Uterus (tissue), 4 donors: ENCODE results near the gene TCF12. TPM values are rescaled to one million over a fixed set of nuclear protein-coding genes. Genes with fewer than 3 reads are reported as not detected.

Experiments
- DNase-seq, 2 donors: peaks; one replicate each; pipeline ENCODE4 v3.0.0-alpha.2; 2019 to 2020
- H3K27ac ChIP-seq, 2 donors: fragments of 200-600 bp; sonication (generic); 1 replicate in 1 of 2; 2 replicates in 1 of 2; pipeline ENCODE4 v1.5.1; 2016 to 2018
- H3K27me3 ChIP-seq, 2 donors: fragments of 200-600 bp; sonication (generic); one replicate each; pipeline ENCODE4 v1.5.1; 2018 to 2019; ENCODE audit warnings: control low read depth in 1 of 2
- H3K36me3 ChIP-seq, 2 donors: fragments of 200-600 bp; sonication (generic); one replicate each; pipeline ENCODE4 v1.5.1; 2019; ENCODE audit warnings: control low read depth in 1 of 2
- H3K4me1 ChIP-seq, 2 donors: fragments of 200-600 bp; sonication (generic); one replicate each; pipeline ENCODE4 v1.5.1; 2018 to 2019; ENCODE audit warnings: control low read depth in 1 of 2
- H3K4me3 ChIP-seq, 2 donors: fragments of 200-600 bp; sonication (generic); 1 replicate in 1 of 2; 2 replicates in 1 of 2; pipeline ENCODE4 v1.5.1; 2018 to 2019; ENCODE audit warnings: mild to moderate bottlenecking in 1 of 2
- H3K9me3 ChIP-seq, 2 donors: fragments of 200-600 bp; sonication (generic); one replicate each; pipeline ENCODE4 v1.5.1; 2019; ENCODE audit warnings: control low read depth in 1 of 2
- CTCF ChIP-seq, 4 experiments: fragments of 200-600 bp in 2 of 4; fragments of 450-650 bp in 2 of 4; sonication (generic) in 2 of 4; IDR thresholded peaks; one replicate each; pipeline ENCODE4 v1.5.1; 2016 to 2019; ENCODE audit warnings: antibody characterized with exemption in 4 of 4, mild to moderate bottlenecking in 2 of 4, moderate library complexity in 1 of 4
- POLR2A ChIP-seq, 2 donors: fragments of 450-650 bp; IDR thresholded peaks; one replicate each; pipeline ENCODE4 v1.6.1; 2016; ENCODE audit warnings: antibody characterized with exemption in 2 of 2, mild to moderate bottlenecking in 1 of 2, moderate library complexity in 1 of 2
- intact Hi-C: fragments of 100-400 bp; cut with DNase I; formaldehyde crosslinking; loops from one replicate; pipeline ENCODE4 v1.15.1; 2023; ENCODE audit warnings: low total_unique reads
- total RNA-seq, 4 donors: library from RNA; depleted of rRNA in 3 of 4; stranded (reverse); fragments of >200 nt in 3 of 4; gene quantifications; one replicate each; pipeline versions ENCODE4 v1.1.0 to v1.2.4, GENCODE V29; 2014 to 2023
- donor health status: DM: yes; HTN: yes; CAD: no.

Gene TCF12
- total RNA-seq, 4 donors from 2014 or later: 109 to 361 (median 196) TPM

- no peak overlapping the region for H3K27ac ChIP-seq
- intact Hi-C loops: no loop called here
- no peak for DNase-seq
- no peaks in the 10 kb centered on the region for H3K4me1 ChIP-seq
- H3K36me3 ChIP-seq: no peaks in the 10 kb centered on the region
- H3K27me3 ChIP-seq: no peaks in the 10 kb centered on the region
- no peak overlapping the region for H3K4me3 ChIP-seq
- peaks cover 0 to 4% of the 10 kb centered on the region in 2 donors for H3K9me3 ChIP-seq
- no peak for TF ChIP-seq POLR2A (IDR thresholded peaks at IDR 0.05)
- no peak for TF ChIP-seq CTCF (IDR thresholded peaks at IDR 0.05)
These were observed 21.9 kb downstream of the TCF12 start for GRCh38 chr15:56940388-56940787.

- H3K27me3 ChIP-seq: no peaks in the 10 kb centered on the region
- intact Hi-C loops: no loop called here
- H3K36me3 ChIP-seq: no peaks in the 10 kb centered on the region
- H3K4me3 ChIP-seq: no peak overlapping the region
- no peak for DNase-seq
- H3K27ac ChIP-seq: no peak overlapping the region
- no peak for TF ChIP-seq CTCF (IDR thresholded peaks at IDR 0.05)
- no peak for TF ChIP-seq POLR2A (IDR thresholded peaks at IDR 0.05)
- H3K4me1 ChIP-seq: no peaks in the 10 kb centered on the region
- H3K9me3 ChIP-seq: peaks cover 0 to 7% of the 10 kb centered on the region in 2 donors
These were observed 23.7 kb downstream of the TCF12 start for GRCh38 chr15:56942118-56942517.

GRCh38 chr15:56943403-56943802 lies 25.0 kb downstream of the TCF12 start:
- intact Hi-C loops: no loop called here
- DNase-seq: no peak
- no peaks in the 10 kb centered on the region for H3K27me3 ChIP-seq
- peaks cover 0 to 7% of the 10 kb centered on the region in 2 donors for H3K9me3 ChIP-seq
- H3K27ac ChIP-seq: no peak overlapping the region
- no peak for TF ChIP-seq POLR2A (IDR thresholded peaks at IDR 0.05)
- TF ChIP-seq CTCF (IDR thresholded peaks at IDR 0.05): no peak
- no peak overlapping the region for H3K4me3 ChIP-seq
- no peaks in the 10 kb centered on the region for H3K36me3 ChIP-seq
- no peaks in the 10 kb centered on the region for H3K4me1 ChIP-seq

GRCh38 chr15:56944485-56944884 lies 26.0 kb downstream of the TCF12 start:
- H3K4me1 ChIP-seq: no peaks in the 10 kb centered on the region
- no peaks in the 10 kb centered on the region for H3K36me3 ChIP-seq
- DNase-seq: no peak
- H3K4me3 ChIP-seq: no peak overlapping the region
- TF ChIP-seq POLR2A (IDR thresholded peaks at IDR 0.05): no peak
- TF ChIP-seq CTCF (IDR thresholded peaks at IDR 0.05): no peak
- intact Hi-C loops: no loop called here
- no peak overlapping the region for H3K27ac ChIP-seq
- H3K9me3 ChIP-seq: peaks cover 0 to 7% of the 10 kb centered on the region in 2 donors
- H3K27me3 ChIP-seq: no peaks in the 10 kb centered on the region

- Histone ChIP-seq H3K4me3 (no peak overlapping the region), H3K36me3 (no peaks in the 10 kb centered on the region), H3K4me1 (no peaks in the 10 kb centered on the region), H3K9me3 (peaks cover 0 to 7% of the 10 kb centered on the region in 2 donors), H3K27ac (no peak overlapping the region), H3K27me3 (no peaks in the 10 kb centered on the region)
- TF ChIP-seq CTCF (IDR thresholded peaks at IDR 0.05): no peak
- TF ChIP-seq POLR2A (IDR thresholded peaks at IDR 0.05): no peak
- DNase-seq: no peak
- intact Hi-C loops: no loop called here
These were observed 27.7 kb downstream of the TCF12 start for GRCh38 chr15:56946150-56946549.
